HepG2 (cell line): ENCODE results near the gene OASL. TPM values are rescaled to one million over a fixed set of nuclear protein-coding genes. Genes with fewer than 3 reads are reported as not detected.
A peak's percentile ranks its signal among the peaks of the same experiment; 100 is the strongest.

Experiments used
- ATF7 ChIP-seq, 2 experiments: fragments of 450-650 bp in 1 of 2; sonication (generic) in 1 of 2; formaldehyde crosslinking in 1 of 2; IDR thresholded peaks; 2 replicates each; pipeline versions ENCODE4 v1.4.0 to v1.6.1; 2016 to 2020; ENCODE audit warnings: antibody characterized with exemption in 1 of 2, mild to moderate bottlenecking in 1 of 2, missing genetic modification reagents in 1 of 2
- GPN1 ChIP-seq: sonication (generic); formaldehyde crosslinking; IDR thresholded peaks from 2 replicates; pipeline ENCODE4 v1.5.1; 2020; ENCODE audit warnings: missing genetic modification reagents, borderline replicate concordance
- HIC2 ChIP-seq: sonication (generic); formaldehyde crosslinking; IDR thresholded peaks from 2 replicates; pipeline ENCODE4 v1.9.0; 2022; ENCODE audit warnings: low read depth, missing genetic modification reagents
- HINFP ChIP-seq: sonication (generic); formaldehyde crosslinking; IDR thresholded peaks from 2 replicates; pipeline ENCODE4 v1.4.0; 2020; ENCODE audit warnings: low read depth, mild to moderate bottlenecking, missing genetic modification reagents
- MBNL3 ChIP-seq: fragments of 250-450 bp; sonication (Bioruptor Pico); conservative IDR thresholded peaks from 2 replicates; pipeline ENCODE4 v1.8.0; 2022; ENCODE audit warnings: mild to moderate bottlenecking, inconsistent platforms
- MTF2 ChIP-seq: sonication (generic); formaldehyde crosslinking; IDR thresholded peaks from 2 replicates; pipeline ENCODE4 v1.5.0; 2020; ENCODE audit warnings: missing genetic modification reagents, borderline replicate concordance
- NFKBIZ ChIP-seq: IDR thresholded peaks from 2 replicates; pipeline ENCODE4 v1.6.1; 2018; ENCODE audit warnings: missing genetic modification reagents, missing compliant biosample characterization
- NR2F2 ChIP-seq: IDR thresholded peaks from 2 replicates; pipeline ENCODE4 v1.6.1; 2012; ENCODE audit warnings: low read depth, inconsistent platforms, borderline replicate concordance
- PCBP2 ChIP-seq: fragments of 200-400 bp; formaldehyde crosslinking; optimal IDR thresholded peaks from 2 replicates; pipeline ENCODE3; 2018; ENCODE audit warnings: low read length, low read depth; ENCODE audit not compliant: poor library complexity, severe bottlenecking
- PHB2 ChIP-seq: fragments of 450-650 bp; IDR thresholded peaks from 2 replicates; pipeline ENCODE4 v1.6.1; 2018; ENCODE audit not compliant: partially characterized antibody
- POLR2AphosphoS5 ChIP-seq: IDR thresholded peaks from 2 replicates; pipeline ENCODE4 v1.6.1; 2012; ENCODE audit warnings: low read depth, low read length
- SALL1 ChIP-seq: sonication (generic); formaldehyde crosslinking; IDR thresholded peaks from 2 replicates; pipeline ENCODE4 v1.8.0; 2022; ENCODE audit warnings: mild to moderate bottlenecking, missing genetic modification reagents
- SMAD3 ChIP-seq: sonication (generic); formaldehyde crosslinking; IDR thresholded peaks from 2 replicates; pipeline ENCODE4 v1.4.0; 2020; ENCODE audit warnings: missing genetic modification reagents
- SOX13 ChIP-seq, 3 experiments: fragments of 450-650 bp in 1 of 3; sonication (generic) in 1 of 3; formaldehyde crosslinking in 1 of 3; IDR thresholded peaks in 2 of 3; conservative IDR thresholded peaks in 1 of 3; 2 replicates each; pipeline versions ENCODE4 v1.5.0 to v1.6.1; 2016 to 2020; ENCODE audit warnings: antibody characterized with exemption in 1 of 3, mild to moderate bottlenecking in 1 of 3, missing compliant biosample characterization in 1 of 3, missing genetic modification reagents in 1 of 3, moderate library complexity in 1 of 3
- SP140L ChIP-seq: sonication (generic); formaldehyde crosslinking; IDR thresholded peaks from 2 replicates; pipeline ENCODE4 v1.4.0; 2020; ENCODE audit warnings: missing genetic modification reagents, borderline replicate concordance
- TBP ChIP-seq: sonication (generic); formaldehyde crosslinking; IDR thresholded peaks from 2 replicates; pipeline ENCODE4 v1.5.0; 2020; ENCODE audit warnings: missing genetic modification reagents
- TOE1 ChIP-seq: sonication (generic); formaldehyde crosslinking; IDR thresholded peaks from 2 replicates; pipeline ENCODE4 v1.4.0; 2020; ENCODE audit warnings: mild to moderate bottlenecking, missing genetic modification reagents
- ZMAT5 ChIP-seq: sonication (generic); formaldehyde crosslinking; IDR thresholded peaks from 2 replicates; pipeline ENCODE4 v1.5.0; 2020; ENCODE audit warnings: mild to moderate bottlenecking, low read depth, missing genetic modification reagents, borderline replicate concordance
- ZNF414 ChIP-seq: sonication (generic); formaldehyde crosslinking; IDR thresholded peaks from 2 replicates; pipeline ENCODE4 v1.5.0; 2020; ENCODE audit warnings: missing genetic modification reagents
- ZNF564 ChIP-seq: sonication (generic); formaldehyde crosslinking; IDR thresholded peaks from 2 replicates; pipeline ENCODE4 v1.8.1; 2023; ENCODE audit warnings: mild to moderate bottlenecking, missing genetic modification reagents
- ZSCAN12 ChIP-seq: sonication (generic); formaldehyde crosslinking; IDR thresholded peaks from 2 replicates; pipeline ENCODE4 v1.9.0; 2021; ENCODE audit warnings: mild to moderate bottlenecking, missing genetic modification reagents
- polyA plus RNA-seq, 8 experiments: library from polyadenylated mRNA; depleted of rRNA in 3 of 8; stranded (reverse) in 7 of 8; unstranded in 1 of 8; fragments of >200 nt; fragmentation: Illumina TruSeq in 4 of 8; extraction: Trizol in 4 of 8; gene quantifications; 2 replicates each; pipeline versions ENCODE4 v1.2.1 to v1.2.3, GENCODE V29; 2011 to 2016; ENCODE audit warnings: low read depth in 4 of 8, missing spikeins in 1 of 8, mixed read lengths in 1 of 8; ENCODE audit not compliant: insufficient read depth in 1 of 8
- total RNA-seq, 5 experiments: library from RNA; depleted of rRNA; stranded (reverse); fragments of >200 nt; fragmentation: Illumina TruSeq; extraction: Trizol; gene quantifications; 2 replicates each; pipeline ENCODE4 v1.2.3, GENCODE V29; 2016; ENCODE audit warnings: low read depth in 1 of 5
- TF ChIP-seq, protein P1 (sequence below): sonication (generic); formaldehyde crosslinking; IDR thresholded peaks from 2 replicates; pipeline ENCODE4 v1.5.0; 2020; ENCODE audit warnings: mild to moderate bottlenecking, missing genetic modification reagents

Gene OASL
- total and polyA plus RNA-seq, 2 of the 13 experiments (the other 11 are each of a cell fraction or from before 2014, with no cell fraction given), result 0.11 to 0.22 TPM

DNA sequence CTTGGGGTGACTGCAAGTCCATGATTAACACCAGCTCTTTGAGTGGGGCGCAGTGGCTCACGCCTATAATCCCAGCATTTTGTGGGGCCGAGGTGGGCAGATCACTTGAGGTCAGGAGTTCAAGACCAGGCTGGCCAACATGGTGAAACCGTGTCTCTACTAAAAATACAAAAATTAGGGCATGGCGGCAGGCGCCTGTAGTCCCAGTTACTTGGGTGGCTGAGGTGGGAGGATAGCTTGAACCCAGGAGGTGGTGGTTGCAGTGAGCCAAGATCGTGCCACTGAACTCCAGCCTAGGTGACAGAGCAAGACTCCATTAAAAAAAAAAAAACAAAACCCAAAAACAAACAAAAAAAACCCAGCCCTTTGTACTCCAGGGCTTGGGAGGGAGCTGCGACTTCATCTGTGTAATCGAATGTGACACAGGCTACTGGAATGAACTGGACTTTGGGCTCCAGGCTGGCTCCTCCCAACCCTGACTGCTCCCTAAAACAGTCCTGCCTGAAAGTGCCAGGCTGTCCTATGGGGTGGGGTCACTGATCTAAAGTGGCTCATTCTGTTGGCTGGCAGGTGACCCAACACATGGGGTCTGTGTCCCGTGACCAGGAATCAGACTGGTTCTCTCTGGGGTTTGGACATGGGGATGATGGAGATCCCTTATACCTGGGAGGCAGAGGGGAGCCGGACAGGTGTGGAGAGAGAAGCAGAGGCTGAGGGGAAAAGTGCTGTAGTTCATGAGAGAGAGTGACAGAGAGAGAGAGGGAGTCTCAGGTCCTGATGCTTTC lies 13.4 kb downstream of the OASL start (continued):
- TF ChIP-seq ATF7 (IDR thresholded peaks at IDR 0.05), result no peak
- no peak for TF ChIP-seq ATF7 (CRISPR knock-in tag; IDR thresholded peaks at IDR 0.05)
- TF ChIP-seq MTF2 (CRISPR knock-in tag), result no peak
- no peak for TF ChIP-seq TBP (CRISPR knock-in tag)
- TF ChIP-seq ZNF564 (CRISPR knock-in tag), result no peak; the same call in 1 of the 2 replicates
- no peak for TF ChIP-seq SP140L (CRISPR knock-in tag)
- peak; percentile 33; the same call in 1 of the 2 replicates for TF ChIP-seq HIC2
- no peak for TF ChIP-seq NFKBIZ (CRISPR knock-in tag)
- no peak for TF ChIP-seq NR2F2
- no peak for TF ChIP-seq GPN1
- no peak for TF ChIP-seq MBNL3 (CRISPR knock-in tag)
- TF ChIP-seq ZSCAN12 (CRISPR knock-in tag), result no peak
- TF ChIP-seq PCBP2, result no peak
- no peak for TF ChIP-seq ZMAT5 (CRISPR knock-in tag)
- TF ChIP-seq PHB2, result no peak
- no peak for TF ChIP-seq SOX13 (IDR thresholded peaks at IDR 0.05)
- TF ChIP-seq SOX13 (CRISPR knock-in tag; conservative IDR thresholded peaks at IDR 0.05 in 1 of 2, IDR thresholded peaks at IDR 0.05 in 1 of 2), result peak in 1 of 2 experiments; percentile 85; a peak in 2 of 4 replicates
- TF ChIP-seq POLR2AphosphoS5, result 0 out of 2 replicates have a peak, but pooled peaks have one; percentile 26
- TF ChIP-seq SMAD3 (CRISPR knock-in tag), result no peak
- no peak for TF ChIP-seq TOE1 (CRISPR knock-in tag)
- no peak for TF ChIP-seq HINFP (CRISPR knock-in tag)
- TF ChIP-seq, protein P1, sequence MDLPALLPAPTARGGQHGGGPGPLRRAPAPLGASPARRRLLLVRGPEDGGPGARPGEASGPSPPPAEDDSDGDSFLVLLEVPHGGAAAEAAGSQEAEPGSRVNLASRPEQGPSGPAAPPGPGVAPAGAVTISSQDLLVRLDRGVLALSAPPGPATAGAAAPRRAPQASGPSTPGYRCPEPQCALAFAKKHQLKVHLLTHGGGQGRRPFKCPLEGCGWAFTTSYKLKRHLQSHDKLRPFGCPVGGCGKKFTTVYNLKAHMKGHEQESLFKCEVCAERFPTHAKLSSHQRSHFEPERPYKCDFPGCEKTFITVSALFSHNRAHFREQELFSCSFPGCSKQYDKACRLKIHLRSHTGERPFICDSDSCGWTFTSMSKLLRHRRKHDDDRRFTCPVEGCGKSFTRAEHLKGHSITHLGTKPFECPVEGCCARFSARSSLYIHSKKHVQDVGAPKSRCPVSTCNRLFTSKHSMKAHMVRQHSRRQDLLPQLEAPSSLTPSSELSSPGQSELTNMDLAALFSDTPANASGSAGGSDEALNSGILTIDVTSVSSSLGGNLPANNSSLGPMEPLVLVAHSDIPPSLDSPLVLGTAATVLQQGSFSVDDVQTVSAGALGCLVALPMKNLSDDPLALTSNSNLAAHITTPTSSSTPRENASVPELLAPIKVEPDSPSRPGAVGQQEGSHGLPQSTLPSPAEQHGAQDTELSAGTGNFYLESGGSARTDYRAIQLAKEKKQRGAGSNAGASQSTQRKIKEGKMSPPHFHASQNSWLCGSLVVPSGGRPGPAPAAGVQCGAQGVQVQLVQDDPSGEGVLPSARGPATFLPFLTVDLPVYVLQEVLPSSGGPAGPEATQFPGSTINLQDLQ (CRISPR knock-in tag), result no peak
- TF ChIP-seq SALL1 (CRISPR knock-in tag), result peak; percentile 74
- TF ChIP-seq ZNF414 (CRISPR knock-in tag), result 0 out of 2 replicates have a peak, but pooled peaks have one; percentile 29
